Stomach (tissue), 9 donors: ENCODE measurements around the gene CHRNG. TPM values are rescaled to one million over a fixed set of nuclear protein-coding genes. Genes with fewer than 3 reads are reported as not detected.

Experiments used
- DNase-seq, 2 donors: peaks; one replicate each; pipeline versions ENCODE4 v3.0.0 to v3.0.0-alpha.2; 2013 to 2019
- H3K27ac ChIP-seq, 5 donors: fragments of 200-600 bp in 4 of 5; sonication (generic) in 4 of 5; one replicate each; pipeline ENCODE4 v1.5.1; 2013 to 2019; ENCODE audit warnings: mild to moderate bottlenecking in 1 of 5, moderate library complexity in 1 of 5
- H3K27me3 ChIP-seq, 3 donors: fragments of 200-600 bp; sonication (generic); one replicate each; pipeline ENCODE4 v1.5.1; 2017 to 2019; ENCODE audit warnings: mixed run types in 1 of 3
- H3K36me3 ChIP-seq, 4 donors: fragments of 200-600 bp; sonication (generic); 1 replicate in 3 of 4; 2 replicates in 1 of 4; pipeline ENCODE4 v1.5.1; 2016 to 2019
- H3K4me1 ChIP-seq, 4 donors: fragments of 200-600 bp; sonication (generic); one replicate each; pipeline ENCODE4 v1.5.1; 2016 to 2019
- H3K4me3 ChIP-seq, 4 donors: fragments of 200-600 bp; sonication (generic) in 3 of 4; one replicate each; pipeline ENCODE4 v1.5.1; 2016 to 2019; ENCODE audit warnings: mild to moderate bottlenecking in 1 of 4
- H3K9me3 ChIP-seq, 4 donors: fragments of 200-600 bp; sonication (generic); one replicate each; pipeline ENCODE4 v1.5.1; 2016 to 2019
- EP300 ChIP-seq: sonication (generic); formaldehyde crosslinking; IDR thresholded peaks from one replicate; pipeline ENCODE4 v1.6.1; 2017; ENCODE audit warnings: antibody characterized with exemption
- POLR2A ChIP-seq, 4 donors: fragments of 450-650 bp; IDR thresholded peaks; one replicate each; pipeline ENCODE4 v1.6.1; 2016; ENCODE audit warnings: antibody characterized with exemption in 4 of 4, control low read depth in 2 of 4, mild to moderate bottlenecking in 1 of 4, moderate library complexity in 1 of 4
- POLR2AphosphoS5 ChIP-seq, 3 donors: sonication (generic); formaldehyde crosslinking; IDR thresholded peaks; one replicate each; pipeline ENCODE4 v1.6.1; 2016; ENCODE audit warnings: antibody characterized with exemption in 3 of 3
- WGBS, 5 donors: extraction: QIAGEN DNeasy Blood & Tissue Kit in 3 of 5; methylation state at CpG; one replicate each; pipeline versions ENCODE4 v1.1.5 to v1.1.7; 2013 to 2018; 5-methylcytosine and 5-hydroxymethylcytosine counted together
- intact Hi-C: fragments of 100-400 bp; cut with DNase I; formaldehyde crosslinking; loops from one replicate; pipeline ENCODE4 v1.15.1; 2023; ENCODE audit warnings: low total_unique reads
- polyA plus RNA-seq, 3 donors: library from polyadenylated mRNA; stranded (reverse); fragments of 200-250 nt; gene quantifications; one replicate each; pipeline ENCODE4 v1.2.3, GENCODE V29; 2013
- total RNA-seq, 5 donors: library from RNA; depleted of rRNA; stranded (reverse); fragments of >200 nt; gene quantifications; one replicate each; pipeline versions ENCODE4 v1.1.0 to v1.2.3, GENCODE V29; 2014 to 2016
- TF ChIP-seq, protein P1 (sequence below), 7 experiments: fragments of 450-650 bp in 4 of 7; fragments of 200-600 bp in 3 of 7; sonication (generic) in 3 of 7; IDR thresholded peaks; one replicate each; pipeline ENCODE4 v1.5.1; 2016 to 2019; ENCODE audit warnings: antibody characterized with exemption in 7 of 7, control low read depth in 2 of 7, mild to moderate bottlenecking in 1 of 7
- donor health status: healthy with polysubstance abuse.
- donor health status: Bipolar disorder and iron deficiency.
- donor health status: healthy.

Gene CHRNG
- total and polyA plus RNA-seq, 8 donors = not detected

DNA sequence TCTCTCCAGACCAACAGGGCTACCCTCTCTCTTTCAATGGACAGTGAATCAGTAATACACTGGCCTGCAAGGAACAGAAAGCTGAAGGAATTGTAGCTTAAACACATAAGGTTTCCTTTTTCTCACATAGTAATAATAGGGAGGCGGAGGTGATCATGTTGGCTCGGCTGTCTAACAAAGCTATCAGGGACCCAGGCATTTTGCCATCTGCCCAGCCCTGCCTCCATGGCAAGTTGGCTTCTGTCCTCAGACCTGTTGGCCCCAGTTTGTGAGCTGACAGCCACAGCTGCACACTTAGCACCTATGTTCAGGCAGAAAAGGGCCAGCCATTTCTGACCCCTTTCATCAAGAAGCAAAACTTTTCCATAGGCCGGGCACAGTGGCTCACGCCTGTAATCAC, 2.0 kb upstream of the CHRNG start:
- WGBS, 5 donors = 33 to 66% (median 49%) methylated on average over 4 of the region's 4 CpGs
- intact Hi-C loops = no loop called here
- Histone ChIP-seq H3K27me3 (peaks cover 0 to 66% (median 0%) of the 10 kb centered on the region in 3 donors), H3K27ac (peak overlapping the region; percentile 31 to 70 (median 57)), H3K36me3 (no peaks in the 10 kb centered on the region), H3K9me3 (peaks cover 0 to 10% (median 3%) of the 10 kb centered on the region in 4 donors), H3K4me3 (no peak overlapping the region), H3K4me1 (peaks cover 0 to 12% (median 10%) of the 10 kb centered on the region in 4 donors)
- peak in 1 of 2 donors; percentile 90 for DNase-seq
- TF ChIP-seq POLR2AphosphoS5 (IDR thresholded peaks at IDR 0.05) = peak in 1 of 3 donors; percentile 32
- TF ChIP-seq POLR2A (IDR thresholded peaks at IDR 0.05) = no peak
- TF ChIP-seq, protein P1, sequence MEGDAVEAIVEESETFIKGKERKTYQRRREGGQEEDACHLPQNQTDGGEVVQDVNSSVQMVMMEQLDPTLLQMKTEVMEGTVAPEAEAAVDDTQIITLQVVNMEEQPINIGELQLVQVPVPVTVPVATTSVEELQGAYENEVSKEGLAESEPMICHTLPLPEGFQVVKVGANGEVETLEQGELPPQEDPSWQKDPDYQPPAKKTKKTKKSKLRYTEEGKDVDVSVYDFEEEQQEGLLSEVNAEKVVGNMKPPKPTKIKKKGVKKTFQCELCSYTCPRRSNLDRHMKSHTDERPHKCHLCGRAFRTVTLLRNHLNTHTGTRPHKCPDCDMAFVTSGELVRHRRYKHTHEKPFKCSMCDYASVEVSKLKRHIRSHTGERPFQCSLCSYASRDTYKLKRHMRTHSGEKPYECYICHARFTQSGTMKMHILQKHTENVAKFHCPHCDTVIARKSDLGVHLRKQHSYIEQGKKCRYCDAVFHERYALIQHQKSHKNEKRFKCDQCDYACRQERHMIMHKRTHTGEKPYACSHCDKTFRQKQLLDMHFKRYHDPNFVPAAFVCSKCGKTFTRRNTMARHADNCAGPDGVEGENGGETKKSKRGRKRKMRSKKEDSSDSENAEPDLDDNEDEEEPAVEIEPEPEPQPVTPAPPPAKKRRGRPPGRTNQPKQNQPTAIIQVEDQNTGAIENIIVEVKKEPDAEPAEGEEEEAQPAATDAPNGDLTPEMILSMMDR (IDR thresholded peaks at IDR 0.05) = no peak
- no peak for TF ChIP-seq EP300

DNA sequence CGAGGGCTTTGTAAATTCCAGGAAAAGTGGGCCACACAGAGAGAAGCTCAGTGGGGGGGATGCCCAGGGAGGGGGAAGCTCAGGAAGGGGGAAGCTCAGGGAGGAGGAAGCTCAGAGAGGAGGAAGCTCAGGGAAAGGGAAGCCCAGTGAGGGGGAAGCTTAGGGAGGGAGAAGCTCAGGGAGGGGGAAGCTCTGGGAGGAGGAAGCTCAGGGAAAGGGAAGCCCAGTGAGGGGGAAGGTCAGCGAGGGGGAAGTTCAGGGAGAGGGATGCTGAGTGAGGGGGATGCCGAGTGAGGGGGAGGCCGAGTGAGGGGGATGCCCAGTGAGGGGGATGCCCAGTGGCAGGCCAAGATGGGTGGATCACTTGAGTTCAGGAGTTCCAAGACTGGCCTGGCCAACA, 821 bp upstream of the CHRNG start:
- peaks cover 0 to 10% (median 3%) of the 10 kb centered on the region in 4 donors for H3K9me3 ChIP-seq
- H3K27me3 ChIP-seq = peaks cover 0 to 65% (median 0%) of the 10 kb centered on the region in 3 donors
- no peak overlapping the region for H3K27ac ChIP-seq
- TF ChIP-seq, protein P1 (IDR thresholded peaks at IDR 0.05) = no peak
- TF ChIP-seq POLR2AphosphoS5 (IDR thresholded peaks at IDR 0.05) = no peak
- TF ChIP-seq EP300 = no peak
- no peak for TF ChIP-seq POLR2A (IDR thresholded peaks at IDR 0.05)
- H3K4me1 ChIP-seq = peaks cover 0 to 12% (median 10%) of the 10 kb centered on the region in 4 donors
- intact Hi-C loops = no loop called here
- DNase-seq = peak in 1 of 2 donors; percentile 20
- WGBS, 5 donors = 21 to 72% (median 53%) methylated on average over 4 of the region's 4 CpGs
- no peak overlapping the region for H3K4me3 ChIP-seq
- H3K36me3 ChIP-seq = no peaks in the 10 kb centered on the region

DNA sequence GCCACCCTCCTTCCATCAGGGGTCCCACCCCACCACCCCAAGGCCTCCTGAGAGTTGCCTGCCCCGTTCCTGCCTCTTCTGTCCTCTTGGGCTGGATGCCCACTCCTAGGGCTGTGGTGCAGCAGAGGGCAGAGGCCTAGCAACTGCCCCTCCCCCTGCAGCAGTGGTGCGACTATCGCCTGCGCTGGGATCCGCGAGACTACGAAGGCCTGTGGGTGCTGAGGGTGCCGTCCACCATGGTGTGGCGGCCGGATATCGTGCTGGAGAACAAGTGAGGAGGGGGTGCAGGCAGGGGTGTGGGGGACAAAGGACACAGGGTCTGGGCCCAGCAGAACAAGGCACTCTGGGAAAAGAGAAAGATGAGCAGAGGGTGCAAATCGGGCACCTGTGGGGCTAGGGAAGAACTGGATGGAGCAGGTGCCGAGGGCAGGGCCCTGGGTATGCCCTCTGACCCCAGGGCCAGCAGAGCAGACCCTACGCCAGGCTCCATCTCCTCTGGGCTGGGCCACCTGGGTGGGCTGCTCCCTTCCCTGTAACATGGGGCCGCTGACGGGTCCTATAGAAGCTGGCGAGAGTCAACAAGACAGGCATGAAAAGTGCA, 1.0 kb downstream of the CHRNG start:
- Histone ChIP-seq H3K9me3 (peaks cover 0 to 10% (median 3%) of the 10 kb centered on the region in 4 donors), H3K36me3 (peaks cover 0 to 9% (median 0%) of the 10 kb centered on the region in 4 donors), H3K27ac (no peak overlapping the region), H3K4me3 (no peak overlapping the region), H3K27me3 (peaks cover 0 to 50% (median 0%) of the 10 kb centered on the region in 3 donors), H3K4me1 (peaks cover 0 to 12% (median 10%) of the 10 kb centered on the region in 4 donors)
- intact Hi-C loops = no loop called here
- no peak for TF ChIP-seq POLR2A (IDR thresholded peaks at IDR 0.05)
- no peak for TF ChIP-seq POLR2AphosphoS5 (IDR thresholded peaks at IDR 0.05)
- no peak for TF ChIP-seq EP300
- TF ChIP-seq, protein P1 (IDR thresholded peaks at IDR 0.05) = no peak
- DNase-seq = peak in 1 of 2 donors; percentile 19
- 79 to 88% (median 87%) methylated on average over 17 of the region's 17 CpGs for WGBS, 5 donors

DNA sequence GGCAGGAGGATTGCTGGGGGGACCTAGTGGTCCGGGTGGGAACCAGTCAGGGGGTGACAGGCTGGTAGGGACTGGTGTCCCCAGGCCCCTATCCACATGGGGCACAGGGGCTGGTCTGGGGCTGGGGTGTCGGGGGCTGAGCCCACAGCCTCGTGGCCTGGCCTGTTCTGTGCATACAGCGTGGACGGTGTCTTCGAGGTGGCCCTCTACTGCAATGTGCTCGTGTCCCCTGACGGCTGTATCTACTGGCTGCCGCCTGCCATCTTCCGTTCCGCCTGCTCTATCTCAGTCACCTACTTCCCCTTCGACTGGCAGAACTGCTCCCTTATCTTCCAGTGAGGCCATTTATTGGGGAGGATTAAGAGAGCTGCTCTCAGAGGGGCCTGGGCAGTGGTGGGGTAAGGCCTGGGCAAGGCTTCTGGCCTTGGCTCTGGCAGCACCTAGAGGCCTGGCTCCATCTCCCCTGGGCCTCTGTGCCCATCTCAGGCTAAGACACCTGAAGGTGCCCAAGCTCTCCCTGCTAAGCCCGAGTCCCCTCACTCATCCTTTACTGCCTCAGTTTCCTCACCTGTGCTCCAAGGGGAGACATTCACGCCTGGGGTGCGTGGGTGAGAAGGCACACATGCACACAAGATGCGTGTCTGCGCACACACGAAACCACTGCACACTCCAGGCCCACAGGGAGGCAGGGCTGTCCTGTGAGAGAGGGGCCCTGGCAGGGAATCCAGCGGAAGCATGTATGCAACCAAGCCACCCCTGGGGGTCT, 1.9 kb downstream of the CHRNG start:
- TF ChIP-seq POLR2AphosphoS5 (IDR thresholded peaks at IDR 0.05) (no peak), POLR2A (IDR thresholded peaks at IDR 0.05) (no peak), EP300 (no peak)
- TF ChIP-seq, protein P1 (IDR thresholded peaks at IDR 0.05) = no peak

More for the DNA sequence above, 1.9 kb downstream of the CHRNG start:
- Histone ChIP-seq H3K27me3 (peaks cover 0 to 42% (median 0%) of the 10 kb centered on the region in 3 donors), H3K36me3 (peaks cover 0 to 10% (median 0%) of the 10 kb centered on the region in 4 donors), H3K27ac (no peak overlapping the region), H3K4me3 (no peak overlapping the region), H3K9me3 (peaks cover 0 to 2% (median under 1%) of the 10 kb centered on the region in 4 donors), H3K4me1 (peaks cover 0 to 18% (median 10%) of the 10 kb centered on the region in 4 donors)
- DNase-seq = peak in 1 of 2 donors; percentile 23
- intact Hi-C loops = no loop called here
- WGBS, 5 donors = 56 to 70% (median 58%) methylated on average over 17 to 19 of the region's 19 CpGs
